GM06990 (cell line): ENCODE results near the gene VPS37B.

ENCODE experiments used
- DNase-seq: peaks from one replicate; pipeline ENCODE4 v3.0.0-alpha.2; 2011; ENCODE audit not compliant: insufficient read length; ENCODE audit errors: extremely low read depth
- H3K27me3 ChIP-seq: replicated peaks from 2 replicates; pipeline ENCODE4 v1.6.0; 2011; ENCODE audit warnings: low read length; ENCODE audit not compliant: control insufficient read depth, insufficient read depth
- H3K36me3 ChIP-seq: 2 replicates; pipeline ENCODE4 v1.5.1; 2011; ENCODE audit warnings: low read length; ENCODE audit not compliant: control insufficient read depth, insufficient read depth
- H3K4me3 ChIP-seq: replicated peaks from 2 replicates; pipeline ENCODE4 v1.5.1; 2011; ENCODE audit warnings: low read depth, mild to moderate bottlenecking, control low read depth, low read length
- CTCF ChIP-seq: IDR thresholded peaks from 2 replicates; pipeline ENCODE4 v1.5.1; 2011; ENCODE audit warnings: low read length, control low read depth, mild to moderate bottlenecking, inconsistent platforms; ENCODE audit not compliant: insufficient read depth, poor library complexity, severe bottlenecking

Gene VPS37B

GRCh38 chr12:122848471-122849351 lies 47.2 kb downstream of the VPS37B start:
- no peak for TF ChIP-seq CTCF
- no peak for DNase-seq
- H3K36me3 ChIP-seq, result no peaks in the 10 kb centered on the region

GRCh38 chr12:122847921-122848421 lies 48.0 kb downstream of the VPS37B start:
- H3K36me3 ChIP-seq, result no peaks in the 10 kb centered on the region
- no peak for TF ChIP-seq CTCF
- no peak for DNase-seq
- no peak overlapping the region for H3K4me3 ChIP-seq
- H3K27me3 ChIP-seq, result no peaks in the 10 kb centered on the region; the same call in 1 of the 2 replicates

More at GRCh38 chr12:122848471-122849351, 47.2 kb downstream of the VPS37B start:
- no peaks in the 10 kb centered on the region; the same call in 1 of the 2 replicates for H3K27me3 ChIP-seq
- H3K4me3 ChIP-seq, result no peak overlapping the region

GRCh38 chr12:122847516-122847836 lies 48.4 kb downstream of the VPS37B start:
- no peak for TF ChIP-seq CTCF
- Histone ChIP-seq H3K27me3 (no peaks in the 10 kb centered on the region; the same call in 1 of the 2 replicates), H3K4me3 (no peak overlapping the region), H3K36me3 (no peaks in the 10 kb centered on the region)
- DNase-seq, result no peak

- Histone ChIP-seq H3K36me3 (no peaks in the 10 kb centered on the region), H3K4me3 (no peak overlapping the region), H3K27me3 (no peaks in the 10 kb centered on the region; the same call in 1 of the 2 replicates)
- TF ChIP-seq CTCF, result no peak
- DNase-seq, result no peak
These were observed 49.1 kb downstream of the VPS37B start for GRCh38 chr12:122846622-122847515.

GRCh38 chr12:122845865-122846621 lies 49.9 kb downstream of the VPS37B start:
- TF ChIP-seq CTCF, result no peak
- DNase-seq, result no peak
- H3K27me3 ChIP-seq, result no peaks in the 10 kb centered on the region; the same call in 1 of the 2 replicates
- H3K36me3 ChIP-seq, result no peaks in the 10 kb centered on the region
- no peak overlapping the region for H3K4me3 ChIP-seq
